Epithelial cell of esophagus (primary cell): ENCODE results near the gene MED31.
"Not testable (repeated sequence)": the region's sequence is repeated elsewhere in the genome, so short reads cannot be mapped to it uniquely, and the experiment has no call there.

Experiments
- DNase-seq: peaks from one replicate; pipeline ENCODE4 v3.0.0; 2010; ENCODE audit warnings: low read depth
- H3K4me3 ChIP-seq: 2 replicates; pipeline ENCODE4 v1.5.1; 2011; ENCODE audit warnings: mild to moderate bottlenecking, low read length, control low read depth
- TF ChIP-seq, protein P1 (sequence below): IDR thresholded peaks from 2 replicates; pipeline ENCODE4 v1.5.1; 2011; ENCODE audit warnings: low read depth, mild to moderate bottlenecking, low read length, control low read depth, inconsistent platforms; ENCODE audit not compliant: insufficient read depth; ENCODE audit errors: missing control alignments

Gene MED31

DNA sequence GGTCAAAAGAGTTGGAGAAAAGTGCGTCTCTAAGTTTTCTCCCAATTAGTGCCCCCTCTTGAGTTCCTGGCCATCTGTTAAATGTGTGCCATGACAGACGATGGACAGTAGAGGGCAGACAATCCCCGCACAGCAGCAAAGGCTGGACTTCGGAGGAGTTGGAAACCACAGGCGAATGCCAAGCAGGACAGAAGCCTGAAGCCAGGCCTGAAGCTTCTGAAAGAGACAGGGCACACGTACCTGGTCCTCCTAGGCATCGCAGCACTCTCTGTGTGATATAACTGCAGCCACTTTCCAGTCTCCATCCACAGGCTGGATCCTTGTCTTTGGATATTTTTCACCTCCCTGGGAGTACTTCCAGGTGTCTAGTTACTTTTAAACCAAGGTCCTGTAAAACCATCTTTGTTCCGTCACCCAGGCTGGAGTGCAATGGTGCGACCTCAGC lies 14.7 kb upstream of the MED31 start:
- no peak overlapping the region for H3K4me3 ChIP-seq
- peak; percentile 89 for DNase-seq
- TF ChIP-seq, protein P1, sequence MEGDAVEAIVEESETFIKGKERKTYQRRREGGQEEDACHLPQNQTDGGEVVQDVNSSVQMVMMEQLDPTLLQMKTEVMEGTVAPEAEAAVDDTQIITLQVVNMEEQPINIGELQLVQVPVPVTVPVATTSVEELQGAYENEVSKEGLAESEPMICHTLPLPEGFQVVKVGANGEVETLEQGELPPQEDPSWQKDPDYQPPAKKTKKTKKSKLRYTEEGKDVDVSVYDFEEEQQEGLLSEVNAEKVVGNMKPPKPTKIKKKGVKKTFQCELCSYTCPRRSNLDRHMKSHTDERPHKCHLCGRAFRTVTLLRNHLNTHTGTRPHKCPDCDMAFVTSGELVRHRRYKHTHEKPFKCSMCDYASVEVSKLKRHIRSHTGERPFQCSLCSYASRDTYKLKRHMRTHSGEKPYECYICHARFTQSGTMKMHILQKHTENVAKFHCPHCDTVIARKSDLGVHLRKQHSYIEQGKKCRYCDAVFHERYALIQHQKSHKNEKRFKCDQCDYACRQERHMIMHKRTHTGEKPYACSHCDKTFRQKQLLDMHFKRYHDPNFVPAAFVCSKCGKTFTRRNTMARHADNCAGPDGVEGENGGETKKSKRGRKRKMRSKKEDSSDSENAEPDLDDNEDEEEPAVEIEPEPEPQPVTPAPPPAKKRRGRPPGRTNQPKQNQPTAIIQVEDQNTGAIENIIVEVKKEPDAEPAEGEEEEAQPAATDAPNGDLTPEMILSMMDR = peak; percentile 97

DNA sequence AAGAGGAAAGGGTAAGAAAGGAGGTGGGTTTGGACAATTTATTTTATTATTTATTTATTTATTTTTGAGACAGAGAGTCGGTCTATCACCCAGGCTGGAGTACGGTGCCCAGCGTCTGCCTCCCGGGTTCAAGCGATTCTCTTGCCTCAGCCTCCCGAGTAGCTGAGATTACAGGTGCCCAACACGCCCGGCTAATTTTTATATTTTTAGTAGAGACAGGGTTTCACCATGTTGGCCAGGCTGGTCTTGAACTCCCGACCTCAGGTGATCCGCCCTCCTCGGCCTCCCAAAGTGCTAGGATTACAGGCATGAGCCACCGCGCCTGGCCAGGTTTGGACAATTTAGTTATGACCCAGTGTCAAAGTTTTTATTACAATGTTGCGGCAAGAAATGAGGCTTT lies 11.8 kb upstream of the MED31 start:
- H3K4me3 ChIP-seq, DNase-seq: not testable (repeated sequence)

DNA sequence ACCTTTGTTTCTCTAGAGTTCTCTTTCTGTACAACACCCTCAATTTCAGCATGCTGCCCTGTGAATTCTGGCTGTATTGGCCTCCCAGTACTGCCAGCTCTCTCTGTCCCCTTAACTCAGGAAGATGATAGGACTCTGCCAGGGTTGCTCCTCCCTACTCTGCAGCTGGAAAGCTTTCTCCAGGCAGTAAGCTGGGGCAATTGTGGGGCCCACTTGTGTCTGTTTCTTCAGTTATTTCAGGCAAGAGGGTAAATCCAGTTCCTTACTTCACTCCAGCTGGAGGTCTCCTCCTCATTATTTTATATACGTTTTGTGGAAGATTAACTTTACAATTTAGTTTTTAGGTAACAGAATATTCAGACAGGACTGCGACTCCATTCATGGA lies 10.1 kb upstream of the MED31 start:
- no peak for DNase-seq
- H3K4me3 ChIP-seq = no peak overlapping the region
- TF ChIP-seq, protein P1 = no peak

DNA sequence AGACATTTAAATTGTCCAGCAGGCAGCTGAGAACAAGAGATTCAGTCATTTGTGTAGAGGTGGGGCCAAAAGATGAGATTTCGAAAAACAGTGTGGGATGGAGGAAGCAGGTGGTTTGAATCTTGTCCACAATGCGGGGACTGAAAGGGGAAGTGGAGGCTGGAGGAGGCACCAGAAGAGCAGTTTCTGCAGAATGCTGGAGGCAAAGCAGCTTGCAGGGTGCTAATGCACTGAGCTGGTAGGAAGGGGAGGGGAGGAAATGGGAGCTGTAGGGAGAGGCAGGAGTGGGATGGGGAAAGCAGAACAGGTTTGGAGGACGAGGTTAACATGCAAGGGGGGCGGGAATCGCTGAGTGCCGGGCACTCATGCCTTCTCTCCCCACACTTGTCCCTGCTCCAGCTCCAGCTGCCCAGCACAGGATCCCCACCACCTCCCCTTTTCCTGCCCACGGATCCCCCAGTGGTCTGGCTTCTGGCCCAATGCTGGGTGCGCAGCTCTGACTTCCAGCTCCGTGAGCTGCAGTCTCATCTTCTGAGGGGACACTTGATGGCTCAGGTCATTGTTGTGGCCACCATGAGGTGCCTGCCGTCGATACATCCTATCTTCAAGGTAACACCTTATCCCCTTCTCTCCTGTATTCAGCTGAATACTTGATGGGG lies 9.5 kb upstream of the MED31 start:
- TF ChIP-seq, protein P1 = no peak
- no peak for DNase-seq
- H3K4me3 ChIP-seq = no peak overlapping the region

DNA sequence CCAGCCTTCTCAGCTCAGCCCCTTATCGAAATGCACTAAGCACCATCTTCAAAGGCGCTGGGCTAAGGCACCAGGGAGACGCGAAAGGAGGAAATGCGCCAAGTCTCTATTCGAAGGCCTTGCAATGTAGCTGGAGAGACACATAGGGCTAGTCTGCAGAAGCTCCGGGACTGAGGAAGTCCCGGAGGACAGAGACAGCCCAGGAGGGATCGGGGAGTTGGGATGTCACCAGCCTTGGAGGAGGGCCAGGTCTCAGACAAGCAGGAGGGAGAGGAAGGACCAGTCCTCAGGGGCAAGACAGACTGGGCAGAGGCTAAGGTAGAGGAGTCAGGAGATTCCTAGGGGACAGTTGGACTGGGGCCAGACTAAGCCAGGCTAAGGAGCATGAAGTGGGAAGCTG lies 8.7 kb upstream of the MED31 start:
- H3K4me3 ChIP-seq = no peak overlapping the region
- TF ChIP-seq, protein P1 = no peak
- no peak for DNase-seq

DNA sequence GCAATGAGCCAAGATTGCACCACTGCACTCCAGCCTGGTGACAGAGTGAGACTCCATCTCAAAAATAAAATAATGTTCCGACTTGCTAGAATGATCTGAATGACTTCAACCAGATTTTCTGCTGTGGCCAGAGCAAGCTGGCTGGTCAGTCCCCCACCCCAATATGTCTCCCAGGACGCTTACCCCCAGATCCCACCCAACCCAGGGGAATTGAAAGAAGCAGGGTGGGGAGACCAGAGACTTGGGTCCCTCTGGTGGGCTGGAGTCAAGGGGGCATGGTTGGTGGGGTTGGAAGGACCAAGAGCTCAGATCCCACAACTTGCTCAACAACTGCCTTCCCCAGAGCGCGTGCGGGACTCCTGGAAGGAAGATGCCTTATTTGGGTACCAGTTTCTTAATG lies 7.0 kb upstream of the MED31 start:
- not testable (repeated sequence) for DNase-seq, H3K4me3 ChIP-seq

DNA sequence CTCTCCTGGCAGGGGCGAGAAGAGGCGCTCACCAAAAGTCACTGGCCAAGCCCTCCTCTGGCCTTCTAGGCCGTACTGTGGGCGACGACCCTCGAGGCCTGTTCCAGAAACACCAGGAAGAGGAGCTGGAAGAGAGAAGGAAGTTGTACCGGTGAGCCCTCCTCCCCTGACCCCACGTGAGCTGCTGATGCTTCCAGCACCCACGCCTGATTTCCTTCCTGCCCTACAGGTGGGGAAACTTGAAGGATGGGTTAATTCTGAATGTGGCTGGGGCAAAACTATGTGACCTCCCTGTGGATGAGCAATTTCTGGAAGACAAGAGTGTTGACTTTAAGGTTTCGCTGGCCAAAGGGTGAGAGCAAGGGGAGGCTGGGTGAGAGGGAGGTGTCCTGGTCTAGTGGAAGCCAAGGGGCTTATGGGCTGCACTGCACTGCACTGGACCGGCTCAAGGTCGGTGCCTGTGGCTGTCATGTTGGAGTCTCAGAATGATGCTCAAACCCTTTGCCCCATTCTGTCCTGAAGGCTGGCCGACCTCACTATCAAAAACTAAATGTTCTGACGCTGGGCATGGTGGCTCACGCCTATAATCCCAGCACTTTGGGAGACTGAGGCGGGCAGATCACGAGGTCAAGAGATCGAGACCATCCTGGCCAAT lies 6.4 kb upstream of the MED31 start:
- DNase-seq = no peak
- TF ChIP-seq, protein P1 = no peak
- H3K4me3 ChIP-seq = peak overlapping the region; percentile 40

DNA sequence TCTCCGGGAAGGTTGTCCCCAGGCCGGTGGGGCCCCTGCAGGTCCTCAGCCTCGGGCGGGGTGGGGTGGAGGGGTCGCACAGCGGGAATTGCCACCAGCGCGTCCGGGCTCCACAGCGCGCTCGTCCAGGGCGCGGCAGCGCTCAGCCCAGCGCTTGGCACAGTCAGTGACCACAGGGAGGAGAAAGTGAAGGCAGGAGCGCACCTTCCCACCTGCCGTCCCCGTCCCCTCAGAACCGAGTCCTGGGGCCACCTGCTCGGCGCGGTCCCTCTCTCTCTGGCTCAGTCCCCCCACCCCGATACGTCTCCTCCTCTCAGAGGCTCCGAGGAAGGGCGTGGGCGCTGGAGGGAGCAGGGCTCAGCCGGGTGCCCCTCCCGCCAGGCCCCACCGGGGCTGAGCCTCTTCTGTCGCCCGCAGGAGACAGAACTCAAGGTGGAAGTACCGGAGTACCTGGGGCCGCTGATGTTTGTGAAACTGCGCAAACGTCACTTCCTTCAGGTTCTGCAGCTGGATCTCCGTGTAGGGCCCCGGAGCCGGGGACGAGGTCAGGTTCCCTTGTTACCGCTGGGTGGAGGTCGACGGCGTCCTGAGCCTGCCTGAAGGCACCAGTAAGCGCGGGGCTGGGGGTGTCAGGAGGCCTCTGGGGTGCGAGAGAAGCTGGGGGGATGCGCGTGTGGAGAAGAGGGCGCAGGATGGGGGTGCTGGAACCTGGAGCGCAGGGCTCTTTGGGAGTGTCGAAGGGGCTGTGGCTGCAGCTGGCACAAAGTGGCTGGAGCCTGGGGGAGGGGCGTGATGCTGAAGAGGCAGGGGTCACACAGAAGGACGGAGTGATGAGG lies 5.6 kb upstream of the MED31 start:
- DNase-seq = peak; percentile 45

DNA sequence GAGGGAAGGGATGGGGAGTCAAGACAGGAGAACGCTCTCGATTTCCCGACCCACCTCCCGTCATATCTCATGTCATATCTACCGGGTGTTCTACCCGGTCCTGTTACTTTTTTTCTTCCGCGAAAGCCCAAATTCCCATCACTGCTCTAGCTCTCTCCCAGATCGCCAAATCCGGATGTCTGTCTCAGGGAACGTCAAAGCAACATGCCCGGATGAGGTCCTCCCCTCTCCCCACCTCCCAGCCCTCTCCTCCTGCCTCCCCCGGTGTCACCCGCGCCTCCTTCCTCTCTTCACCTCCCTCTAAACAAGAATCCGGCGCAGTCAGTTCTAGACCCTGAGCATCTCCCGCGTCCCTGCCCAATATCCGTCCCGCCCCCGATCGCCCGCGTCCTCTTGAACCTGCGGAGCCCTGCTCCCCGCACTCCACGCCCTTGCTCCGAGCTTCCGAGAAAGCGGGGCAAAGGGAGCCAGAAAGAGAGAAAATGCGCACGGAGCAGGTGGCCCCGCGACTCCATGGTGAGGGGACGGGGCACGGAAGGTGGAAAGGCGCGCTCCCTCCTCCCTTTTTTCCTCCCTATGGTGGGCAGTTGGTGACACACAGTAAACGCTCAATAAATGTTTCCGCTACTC lies 4.4 kb upstream of the MED31 start:
- not testable (repeated sequence) for DNase-seq
- H3K4me3 ChIP-seq = peak overlapping the region; percentile 44

More for the DNA sequence above, 5.6 kb upstream of the MED31 start:
- peak overlapping the region; percentile 40 for H3K4me3 ChIP-seq
